Chondrocyte (in vitro differentiated cells): ENCODE results near the gene TBC1D8. TPM values are rescaled to one million over a fixed set of nuclear protein-coding genes. Genes with fewer than 3 reads are reported as not detected.

ENCODE experiments used
- DNase-seq: peaks from one replicate; pipeline ENCODE4 v3.0.0; 2021; ENCODE audit warnings: mixed read lengths, low spot score
- H3K27ac Mint-ChIP-seq: one replicate; pipeline ENCODE4 v1.8.0; 2021; ENCODE audit warnings: mild to moderate bottlenecking, moderate library complexity, mixed read lengths; ENCODE audit not compliant: unreplicated experiment
- H3K27me3 Mint-ChIP-seq: 2 replicates; pipeline ENCODE4 v1.8.0; 2021; ENCODE audit warnings: low read depth, mixed read lengths
- H3K36me3 Mint-ChIP-seq: 2 replicates; pipeline ENCODE4 v1.8.0; 2021; ENCODE audit warnings: low read depth, mixed read lengths
- H3K4me1 Mint-ChIP-seq: 2 replicates; pipeline ENCODE4 v1.8.0; 2021; ENCODE audit warnings: low read depth, mild to moderate bottlenecking, mixed read lengths
- H3K4me3 Mint-ChIP-seq: one replicate; pipeline ENCODE4 v1.8.0; 2021; ENCODE audit warnings: mild to moderate bottlenecking, moderate library complexity, mixed read lengths; ENCODE audit not compliant: unreplicated experiment
- H3K9me3 Mint-ChIP-seq: 2 replicates; pipeline ENCODE4 v1.8.0; 2021; ENCODE audit warnings: low read depth, mixed read lengths
- CTCF ChIP-seq: fragments of 200-600 bp; sonication (generic); IDR thresholded peaks from 2 replicates; pipeline ENCODE4 v1.5.0; 2021; ENCODE audit warnings: antibody characterized with exemption, mild to moderate bottlenecking, moderate library complexity
- total RNA-seq: library from RNA; stranded (reverse); gene quantifications from 3 replicates; pipeline ENCODE4 v1.2.1, GENCODE V29; 2021

The TBC1D8 gene
- total RNA-seq, 1 donor from 2014 or later = 8.2 TPM

DNA sequence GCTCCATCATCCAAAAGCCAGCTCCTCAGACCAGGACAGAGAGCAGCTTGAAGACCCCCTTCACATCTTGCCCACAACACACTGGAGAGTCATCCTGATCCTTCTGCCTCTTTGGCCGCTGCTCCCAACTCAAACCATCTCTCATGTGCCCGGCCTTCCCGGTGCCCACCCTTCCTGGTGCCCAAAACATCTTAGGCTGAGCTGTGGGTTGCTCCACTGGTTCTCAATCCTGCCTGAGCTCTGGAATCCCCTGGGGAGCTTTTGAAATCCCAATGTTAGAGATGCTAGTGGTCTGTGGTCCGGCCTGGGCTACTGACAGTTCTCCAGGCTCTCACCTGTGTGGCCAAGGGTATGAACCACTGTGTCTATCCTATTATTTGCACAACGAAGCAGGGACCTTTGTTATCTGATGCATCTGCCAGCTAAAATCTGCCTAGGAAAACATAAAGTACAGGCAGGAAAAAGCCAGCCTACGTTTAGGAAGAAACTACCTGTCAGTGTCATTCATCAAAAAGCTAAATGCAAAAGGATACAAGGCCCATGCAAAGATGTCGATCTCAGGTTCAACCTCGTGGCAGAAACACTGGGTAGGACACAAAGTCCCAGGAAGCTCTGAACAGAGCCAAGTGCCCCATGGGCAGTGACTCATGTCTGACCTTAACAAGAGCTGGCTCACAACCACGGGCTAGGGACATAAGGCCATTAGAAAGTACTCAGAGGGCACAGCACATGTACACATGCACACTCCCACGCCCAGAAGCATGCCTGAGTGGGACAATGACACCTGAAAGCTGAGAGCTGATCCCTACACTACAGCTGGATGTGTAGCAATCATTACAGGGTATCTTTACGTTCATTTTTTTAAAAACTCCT, 30.8 kb downstream of the TBC1D8 start:
- Mint-ChIP-seq H3K9me3 (no peaks in the 10 kb centered on the region), H3K4me3 (no peak overlapping the region), H3K36me3 (no peaks in the 10 kb centered on the region), H3K4me1 (peaks cover 46% of the 10 kb centered on the region), H3K27me3 (no peaks in the 10 kb centered on the region), H3K27ac (peak overlapping the region; percentile 83)
- no peak for DNase-seq
- no peak for TF ChIP-seq CTCF

GRCh38 chr2:101119431-101119830, 31.8 kb downstream of the TBC1D8 start:
- Mint-ChIP-seq H3K36me3 (no peaks in the 10 kb centered on the region), H3K4me3 (no peak overlapping the region), H3K27me3 (no peaks in the 10 kb centered on the region), H3K4me1 (peaks cover 39% of the 10 kb centered on the region), H3K9me3 (no peaks in the 10 kb centered on the region), H3K27ac (no peak overlapping the region)
- no peak for TF ChIP-seq CTCF
- DNase-seq = no peak

DNA sequence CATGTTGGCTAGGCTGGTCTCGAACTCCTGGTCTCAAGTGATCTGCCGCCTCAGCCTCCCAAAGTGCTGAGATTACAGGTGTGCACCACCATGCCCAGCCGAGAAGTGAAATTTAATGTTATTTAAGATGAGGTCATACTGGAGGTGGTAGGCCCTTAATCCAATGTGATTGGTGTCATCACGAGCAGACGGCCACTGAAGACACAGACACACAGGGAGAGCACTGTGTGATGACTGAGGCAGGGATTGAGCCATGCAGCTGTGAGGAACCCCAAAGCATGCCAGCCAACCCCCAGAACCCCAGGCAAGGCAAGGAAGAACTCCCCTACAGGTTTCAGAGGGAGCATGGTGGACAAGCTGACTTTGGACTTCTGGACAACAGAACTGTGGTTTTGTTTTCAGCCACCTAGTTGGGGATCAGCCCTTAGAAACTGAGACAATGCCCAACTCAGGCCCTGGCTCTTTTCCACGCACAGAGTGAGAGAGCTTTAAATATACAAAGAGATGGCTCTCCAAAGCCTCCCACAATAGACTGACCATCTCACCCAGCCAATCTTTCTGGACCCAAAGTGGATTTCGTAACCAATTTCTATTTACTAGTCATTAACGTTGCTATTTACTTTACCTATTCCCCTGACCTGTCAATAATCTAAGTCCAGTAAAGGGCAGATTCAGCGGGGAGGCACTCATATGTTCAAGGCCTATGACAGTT, 34.2 kb downstream of the TBC1D8 start:
- Mint-ChIP-seq H3K4me3 (no peak overlapping the region), H3K4me1 (peaks cover 46% of the 10 kb centered on the region)

GRCh38 chr2:101116348-101116747, 34.8 kb downstream of the TBC1D8 start:
- Mint-ChIP-seq H3K36me3 (no peaks in the 10 kb centered on the region), H3K4me1 (peaks cover 53% of the 10 kb centered on the region), H3K27ac (no peak overlapping the region), H3K27me3 (no peaks in the 10 kb centered on the region), H3K4me3 (no peak overlapping the region), H3K9me3 (no peaks in the 10 kb centered on the region)
- no peak for TF ChIP-seq CTCF
- DNase-seq = no peak

More for the DNA sequence above, 34.2 kb downstream of the TBC1D8 start:
- Mint-ChIP-seq H3K36me3 (no peaks in the 10 kb centered on the region), H3K27me3 (no peaks in the 10 kb centered on the region), H3K9me3 (no peaks in the 10 kb centered on the region), H3K27ac (no peak overlapping the region)
- no peak for DNase-seq
- TF ChIP-seq CTCF = no peak

GRCh38 chr2:101115664-101116063, 35.5 kb downstream of the TBC1D8 start:
- Mint-ChIP-seq H3K9me3 (no peaks in the 10 kb centered on the region), H3K4me1 (peaks cover 51% of the 10 kb centered on the region), H3K4me3 (no peak overlapping the region), H3K36me3 (no peaks in the 10 kb centered on the region), H3K27me3 (no peaks in the 10 kb centered on the region), H3K27ac (no peak overlapping the region)
- no peak for TF ChIP-seq CTCF
- DNase-seq = no peak
